Left lung (tissue), 10 donors: ENCODE data around the gene NKD2. TPM values are rescaled to one million over a fixed set of nuclear protein-coding genes. Genes with fewer than 3 reads are reported as not detected.

Source experiments
- ATAC-seq: fragments of 200-7000 bp; cut with Tn5 transposase; one replicate; pipeline ENCODE4 v1.9.1; 2020; ENCODE audit warnings: moderate library complexity
- DNase-seq, 4 donors: peaks; one replicate each; pipeline ENCODE4 v3.0.0-alpha.2; 2013 to 2020
- H3K27ac ChIP-seq, 2 donors: fragments of 200-600 bp; sonication (generic) in 1 of 2; one replicate each; pipeline versions ENCODE4 v1.5.0 to v1.8.0; 2020 to 2021
- H3K27me3 ChIP-seq, 2 donors: fragments of 200-600 bp; sonication (generic) in 1 of 2; one replicate each; pipeline versions ENCODE4 v1.5.0 to v1.8.0; 2020 to 2021
- H3K36me3 ChIP-seq, 2 donors: fragments of 200-600 bp; sonication (generic) in 1 of 2; one replicate each; pipeline versions ENCODE4 v1.5.0 to v1.8.0; 2020 to 2021
- H3K4me1 ChIP-seq, 2 donors: fragments of 200-600 bp; one replicate each; pipeline ENCODE4 v1.8.0; 2021
- H3K4me3 ChIP-seq, 2 donors: fragments of 200-600 bp; sonication (generic) in 1 of 2; one replicate each; pipeline versions ENCODE4 v1.5.0 to v1.8.0; 2020 to 2021; ENCODE audit warnings: mild to moderate bottlenecking in 1 of 2
- H3K9me3 ChIP-seq, 2 donors: fragments of 200-600 bp; sonication (generic) in 1 of 2; one replicate each; pipeline versions ENCODE4 v1.5.0 to v1.8.0; 2020 to 2021
- CTCF ChIP-seq, 2 donors: fragments of 200-600 bp; sonication (generic) in 1 of 2; IDR thresholded peaks; one replicate each; pipeline versions ENCODE4 v1.5.0 to v1.8.0; 2021; ENCODE audit warnings: antibody characterized with exemption in 2 of 2
- intact Hi-C, 2 donors: fragments of 100-400 bp; cut with DNase I; formaldehyde crosslinking; loops; one replicate each; pipeline versions ENCODE4 v1.11.2 to v1.14.2; 2022
- polyA plus RNA-seq, 6 donors: library from polyadenylated mRNA; unstranded; fragments of 120-200 nt; gene quantifications; one replicate each; pipeline ENCODE4 v1.2.1, GENCODE V29; 2013; ENCODE audit not compliant: insufficient read length in 6 of 6
- total RNA-seq, 2 donors: library from RNA; stranded (reverse); fragmentation: NEBNext Ultra II Directional; extraction: Animal tissue kit (Norgen Biotek cat#: 25700); gene quantifications; one replicate each; pipeline ENCODE4 v1.2.1, GENCODE V29; 2021
- donor health status: DM: no; HTN: yes; CAD: no.
- donor health status: DM: no; HTN: no; CAD: no.

NKD2 gene
- total and polyA plus RNA-seq, 8 donors: 6.3 to 61.5 (median 10.3) TPM

GRCh38 chr5:1068204-1068894 is 59.7 kb downstream of the NKD2 start:
- H3K27me3 ChIP-seq: no peaks in the 10 kb centered on the region
- ATAC-seq (peak; percentile 34), DNase-seq (peak in 1 of 4 donors; percentile 70)
- intact Hi-C loops: no loop called here
- peaks cover 0 to 57% of the 10 kb centered on the region in 2 donors for H3K36me3 ChIP-seq
- no peaks in the 10 kb centered on the region for H3K9me3 ChIP-seq
- H3K27ac ChIP-seq: no peak overlapping the region
- no peaks in the 10 kb centered on the region for H3K4me1 ChIP-seq
- no peak overlapping the region for H3K4me3 ChIP-seq
- TF ChIP-seq CTCF (IDR thresholded peaks at IDR 0.05): no peak

- no peaks in the 10 kb centered on the region for H3K27me3 ChIP-seq
- no peaks in the 10 kb centered on the region for H3K9me3 ChIP-seq
- no peak for ATAC-seq
- H3K27ac ChIP-seq: no peak overlapping the region
- H3K4me1 ChIP-seq: no peaks in the 10 kb centered on the region
- DNase-seq: peak in 1 of 4 donors; percentile 77
- no peak overlapping the region for H3K4me3 ChIP-seq
- no peak for TF ChIP-seq CTCF (IDR thresholded peaks at IDR 0.05)
- H3K36me3 ChIP-seq: peaks cover 0 to 59% of the 10 kb centered on the region in 2 donors
- intact Hi-C loops: no loop called here
Measured at GRCh38 chr5:1068895-1069719, 60.5 kb downstream of the NKD2 start.

GRCh38 chr5:1069720-1070088 is 61.1 kb downstream of the NKD2 start:
- DNase-seq (peak in 1 of 4 donors; percentile 50), ATAC-seq (no peak)
- no peaks in the 10 kb centered on the region for H3K27me3 ChIP-seq
- peaks cover 0 to 61% of the 10 kb centered on the region in 2 donors for H3K36me3 ChIP-seq
- no peaks in the 10 kb centered on the region for H3K9me3 ChIP-seq
- H3K4me3 ChIP-seq: no peak overlapping the region
- intact Hi-C loops: no loop called here
- no peak overlapping the region for H3K27ac ChIP-seq
- TF ChIP-seq CTCF (IDR thresholded peaks at IDR 0.05): no peak
- no peaks in the 10 kb centered on the region for H3K4me1 ChIP-seq

- TF ChIP-seq CTCF (IDR thresholded peaks at IDR 0.05): no peak
- Histone ChIP-seq H3K27ac (no peak overlapping the region), H3K9me3 (no peaks in the 10 kb centered on the region), H3K36me3 (peaks cover 0 to 63% of the 10 kb centered on the region in 2 donors), H3K27me3 (no peaks in the 10 kb centered on the region), H3K4me3 (no peak overlapping the region), H3K4me1 (no peaks in the 10 kb centered on the region)
- DNase-seq (no peak), ATAC-seq (no peak)
- intact Hi-C loops: no loop called here
Measured at GRCh38 chr5:1073239-1074102, 64.9 kb downstream of the NKD2 start.
